BE2C (cell line): Measurements from ENCODE around the gene KRTAP19-7.

Source experiments
- DNase-seq: peaks from one replicate; pipeline ENCODE4 v3.0.0-alpha.2; 2020
- H3K27me3 ChIP-seq: fragments of 250-450 bp; sonication (Bioruptor Pico); 2 replicates; pipeline ENCODE4 v1.5.1; 2020; ENCODE audit warnings: mild to moderate bottlenecking
- H3K36me3 ChIP-seq: fragments of 250-450 bp; sonication (Bioruptor Pico); 2 replicates; pipeline ENCODE4 v1.5.1; 2020; ENCODE audit warnings: mild to moderate bottlenecking
- H3K4me1 ChIP-seq: fragments of 250-450 bp; sonication (Bioruptor Pico); 2 replicates; pipeline ENCODE4 v1.5.1; 2020
- H3K4me3 ChIP-seq: 2 replicates; pipeline ENCODE4 v1.5.1; 2011; ENCODE audit warnings: low read depth, low read length
- H3K9me3 ChIP-seq: fragments of 250-450 bp; sonication (Bioruptor Pico); 2 replicates; pipeline ENCODE4 v1.5.1; 2020
- TF ChIP-seq, protein P1 (sequence below): IDR thresholded peaks from 2 replicates; pipeline ENCODE4 v1.5.1; 2012; ENCODE audit warnings: mild to moderate bottlenecking, low read depth, low read length

Gene KRTAP19-7

DNA sequence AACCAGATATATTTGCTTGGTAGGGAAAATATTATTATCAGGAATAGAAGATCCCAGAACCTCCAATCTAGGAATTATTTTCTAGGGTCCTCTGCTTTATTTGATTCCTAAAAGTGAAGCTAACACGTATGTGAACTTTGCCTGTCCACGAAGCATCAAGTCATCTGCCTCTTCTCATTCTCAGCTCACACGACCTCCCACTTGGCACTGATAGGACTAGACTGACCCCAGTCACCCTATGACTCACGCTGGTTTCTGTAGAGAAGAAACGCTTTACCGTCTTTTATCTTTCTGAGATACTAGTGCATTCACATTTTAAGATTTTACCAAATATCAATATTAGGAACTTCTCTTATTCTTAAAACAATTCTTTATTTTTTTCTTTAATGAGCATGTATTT is 2.0 kb upstream of the KRTAP19-7 start:
- DNase-seq: no peak
- Histone ChIP-seq H3K9me3 (no peaks in the 10 kb centered on the region), H3K27me3 (no peaks in the 10 kb centered on the region), H3K4me1 (no peaks in the 10 kb centered on the region), H3K36me3 (no peaks in the 10 kb centered on the region), H3K4me3 (no peak overlapping the region)
- TF ChIP-seq, protein P1, sequence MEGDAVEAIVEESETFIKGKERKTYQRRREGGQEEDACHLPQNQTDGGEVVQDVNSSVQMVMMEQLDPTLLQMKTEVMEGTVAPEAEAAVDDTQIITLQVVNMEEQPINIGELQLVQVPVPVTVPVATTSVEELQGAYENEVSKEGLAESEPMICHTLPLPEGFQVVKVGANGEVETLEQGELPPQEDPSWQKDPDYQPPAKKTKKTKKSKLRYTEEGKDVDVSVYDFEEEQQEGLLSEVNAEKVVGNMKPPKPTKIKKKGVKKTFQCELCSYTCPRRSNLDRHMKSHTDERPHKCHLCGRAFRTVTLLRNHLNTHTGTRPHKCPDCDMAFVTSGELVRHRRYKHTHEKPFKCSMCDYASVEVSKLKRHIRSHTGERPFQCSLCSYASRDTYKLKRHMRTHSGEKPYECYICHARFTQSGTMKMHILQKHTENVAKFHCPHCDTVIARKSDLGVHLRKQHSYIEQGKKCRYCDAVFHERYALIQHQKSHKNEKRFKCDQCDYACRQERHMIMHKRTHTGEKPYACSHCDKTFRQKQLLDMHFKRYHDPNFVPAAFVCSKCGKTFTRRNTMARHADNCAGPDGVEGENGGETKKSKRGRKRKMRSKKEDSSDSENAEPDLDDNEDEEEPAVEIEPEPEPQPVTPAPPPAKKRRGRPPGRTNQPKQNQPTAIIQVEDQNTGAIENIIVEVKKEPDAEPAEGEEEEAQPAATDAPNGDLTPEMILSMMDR: no peak

DNA sequence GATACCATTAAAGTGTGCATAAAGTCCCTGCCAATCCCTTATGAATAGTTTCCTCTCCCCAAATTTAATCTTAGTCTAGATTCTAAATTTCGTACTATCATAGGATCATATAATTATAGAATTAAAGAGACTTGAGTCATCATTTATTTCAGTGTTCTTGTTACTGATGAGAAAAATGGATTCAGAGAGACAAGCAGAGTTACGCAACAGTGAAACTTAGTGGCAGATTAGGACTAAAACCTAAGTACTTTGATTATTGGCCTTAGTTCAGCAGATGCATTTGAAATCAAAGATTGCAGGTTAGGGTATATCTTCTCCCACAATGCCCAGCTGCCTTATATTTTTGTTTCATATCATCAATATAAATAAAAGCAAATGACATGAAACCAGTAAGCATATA is 843 bp upstream of the KRTAP19-7 start:
- Histone ChIP-seq H3K9me3 (no peaks in the 10 kb centered on the region), H3K4me1 (no peaks in the 10 kb centered on the region), H3K4me3 (no peak overlapping the region), H3K36me3 (no peaks in the 10 kb centered on the region), H3K27me3 (no peaks in the 10 kb centered on the region)
- TF ChIP-seq, protein P1: no peak
- no peak for DNase-seq

DNA sequence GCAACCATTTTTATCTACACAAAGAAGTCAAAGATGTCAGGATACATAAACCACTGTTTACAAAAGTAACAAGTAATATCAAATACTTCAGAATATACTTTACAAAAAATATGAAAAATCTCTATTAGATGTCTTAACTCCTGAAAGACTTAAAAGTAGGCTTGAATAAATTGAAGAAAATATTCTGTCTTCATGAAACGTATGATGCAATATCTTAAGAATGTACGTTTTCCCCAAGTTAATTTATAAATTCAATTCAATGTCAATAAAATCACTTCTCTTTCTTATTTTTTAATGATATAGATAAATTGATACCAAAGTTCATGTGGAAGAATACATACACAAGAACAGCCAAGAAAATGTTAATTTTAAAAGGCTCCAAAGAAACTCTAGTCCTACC is 6.0 kb downstream of the KRTAP19-7 start:
- Histone ChIP-seq H3K27me3 (no peaks in the 10 kb centered on the region), H3K4me3 (no peak overlapping the region), H3K9me3 (no peaks in the 10 kb centered on the region), H3K36me3 (no peaks in the 10 kb centered on the region), H3K4me1 (no peaks in the 10 kb centered on the region)
- TF ChIP-seq, protein P1: no peak
- no peak for DNase-seq

DNA sequence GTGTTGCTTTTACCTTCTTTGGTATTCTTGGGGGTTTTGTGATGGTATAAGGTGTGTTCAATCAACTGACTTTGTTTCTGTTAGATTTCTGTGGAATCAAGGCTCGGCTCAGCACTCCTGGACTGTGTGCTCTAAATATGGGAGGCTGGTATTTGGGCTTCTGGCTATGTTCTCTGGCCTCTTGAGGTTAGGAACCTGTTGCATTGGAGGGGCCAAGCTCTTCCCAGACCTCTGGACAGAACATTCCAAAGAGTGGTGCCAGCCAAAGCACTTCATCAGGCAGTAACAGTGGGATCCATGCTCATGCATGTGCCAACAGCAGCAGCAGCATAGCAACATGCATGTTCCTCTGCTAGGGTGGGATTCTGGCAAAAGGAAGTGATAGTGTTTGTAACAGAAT is 8.3 kb downstream of the KRTAP19-7 start:
- Histone ChIP-seq H3K4me1 (no peaks in the 10 kb centered on the region), H3K36me3 (no peaks in the 10 kb centered on the region), H3K9me3 (no peaks in the 10 kb centered on the region), H3K27me3 (no peaks in the 10 kb centered on the region), H3K4me3 (no peak overlapping the region)
- TF ChIP-seq, protein P1: no peak
- DNase-seq: no peak

DNA sequence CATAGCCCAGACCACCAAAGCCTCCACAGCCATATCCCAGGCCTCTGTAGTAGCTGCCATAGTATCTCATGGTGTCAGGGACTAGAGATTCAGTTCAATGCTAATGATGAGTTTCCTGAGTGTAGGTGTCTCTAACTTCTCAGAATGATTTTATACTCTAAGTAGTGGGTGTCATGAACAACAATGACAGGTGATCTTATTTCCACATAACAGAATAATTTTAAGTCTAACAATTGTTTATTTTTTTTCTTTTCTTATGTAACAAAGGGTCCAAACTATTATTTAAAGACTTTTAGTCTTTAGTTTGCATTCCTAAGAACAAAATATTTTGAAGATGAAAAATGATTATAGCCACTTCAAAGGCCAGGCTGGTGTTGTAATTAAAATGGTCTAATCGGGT is 19.4 kb downstream of the KRTAP19-7 start, which contains the start of gene KRTAP19-6:
Gene KRTAP19-6, minus strand, starts transcription at position 101 of the 400 bp plus-strand sequence. Its CDS starts 31 bp downstream, at position 70.
- TF ChIP-seq, protein P1: no peak
- DNase-seq: no peak
- Histone ChIP-seq H3K9me3 (no peaks in the 10 kb centered on the region), H3K4me1 (no peaks in the 10 kb centered on the region), H3K27me3 (no peaks in the 10 kb centered on the region), H3K4me3 (no peak within 1 kb of the TSS), H3K36me3 (no peaks in the 10 kb centered on the region)

DNA sequence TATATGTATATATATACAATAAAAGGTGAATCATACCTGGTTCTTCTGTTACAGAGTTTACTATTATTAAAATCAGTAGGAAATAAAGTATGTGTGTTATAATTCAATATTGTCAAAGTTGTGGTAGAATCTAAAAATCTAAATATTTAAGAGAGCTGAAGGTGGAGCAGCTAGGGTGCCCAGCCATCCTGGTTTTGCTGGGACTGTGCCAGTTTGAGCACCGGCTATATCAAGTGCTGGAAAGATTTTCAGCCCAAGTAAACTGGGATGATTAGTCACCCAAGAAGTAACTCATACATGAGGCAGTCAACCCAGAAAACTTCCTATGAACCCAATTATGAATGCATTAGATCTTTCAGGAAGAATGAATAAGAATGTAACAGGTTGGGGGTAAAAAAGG is 42.2 kb downstream of the KRTAP19-7 start:
- no peaks in the 10 kb centered on the region for H3K36me3 ChIP-seq
- no peaks in the 10 kb centered on the region for H3K27me3 ChIP-seq
- no peak overlapping the region for H3K4me3 ChIP-seq
- TF ChIP-seq, protein P1: no peak
- DNase-seq: no peak
- H3K4me1 ChIP-seq: no peaks in the 10 kb centered on the region
- no peaks in the 10 kb centered on the region for H3K9me3 ChIP-seq
